PC-9 (cell line): Measurements from ENCODE around the gene ATRNL1.
"Not testable (repeated sequence)": the region's sequence is repeated elsewhere in the genome, so short reads cannot be mapped to it uniquely, and the experiment has no call there.

Experiments
- CTCF ChIP-seq: fragments of 200-600 bp; sonication (generic); conservative IDR thresholded peaks from 2 replicates; pipeline ENCODE4 v1.6.1; 2017; ENCODE audit warnings: mixed run types, antibody characterized with exemption, mild to moderate bottlenecking, moderate library complexity
- EZH2 ChIP-seq: fragments of 200-600 bp; sonication (generic); IDR thresholded peaks from 2 replicates; pipeline ENCODE4 v1.8.0; 2017; ENCODE audit warnings: antibody characterized with exemption, low read depth

GRCh38 chr10:115253765-115254164, 160.6 kb downstream of the ATRNL1 start:
- TF ChIP-seq EZH2, CTCF: not testable (repeated sequence)
